ENCODE measurements around the gene ETFA. TPM values are rescaled to one million over a fixed set of nuclear protein-coding genes. Genes with fewer than 3 reads are reported as not detected.

The ETFA gene
- total RNA-seq, 2 experiments from 2014 or later, result 84.8 to 146 TPM

DNA sequence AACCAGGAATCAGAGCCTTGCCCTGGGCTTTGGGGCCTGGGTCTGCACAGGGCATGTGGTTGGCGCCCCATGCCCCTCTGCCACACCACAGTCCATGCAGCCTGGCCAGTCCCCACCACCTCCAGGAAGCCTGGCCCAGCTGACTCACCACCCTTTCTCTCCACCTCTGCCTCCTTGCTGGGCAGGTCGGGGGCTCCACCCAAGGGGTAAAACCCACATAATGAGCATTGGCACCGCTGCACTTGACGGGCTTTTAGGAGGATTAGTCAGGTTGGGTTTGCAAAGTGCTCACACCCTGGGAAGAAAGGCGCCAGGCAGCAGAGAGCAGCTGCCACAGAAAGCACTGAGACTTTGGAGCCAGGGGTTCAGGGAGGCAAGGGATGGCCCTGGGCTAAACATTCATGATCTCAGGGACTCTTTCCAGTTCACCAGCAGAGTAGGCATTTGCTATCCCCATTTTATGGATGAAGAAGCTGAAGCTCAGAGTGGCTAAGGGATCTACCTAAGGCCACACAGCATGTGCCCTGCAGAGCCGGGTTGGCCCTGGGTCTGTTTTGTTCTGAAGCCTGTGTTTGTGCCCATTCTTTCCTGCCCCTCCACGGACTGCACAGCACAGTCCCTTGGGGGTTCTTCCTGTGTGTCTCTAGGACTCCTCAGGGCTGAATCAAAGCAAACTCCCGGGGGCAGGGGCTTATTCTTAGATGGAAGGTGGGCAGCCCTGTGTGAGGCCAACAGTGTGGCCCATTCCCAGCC, 113.4 kb downstream of the ETFA start:
- no peak for TF ChIP-seq CTCF (conservative IDR thresholded peaks at IDR 0.05; ENCODE audit: low read length)
- TF ChIP-seq EZH2phosphoT487 (IDR thresholded peaks at IDR 0.05; ENCODE audit: borderline replicate concordance, low read depth, low read length), result no peak
- Histone ChIP-seq H3K9me3 (ENCODE audit: low read length) (no peaks in the 10 kb centered on the region), H3K4me1 (ENCODE audit: insufficient read depth, low read length, poor library complexity, severe bottlenecking) (peaks cover 15% of the 10 kb centered on the region), H3K27ac (ENCODE audit: low read depth, low read length, poor library complexity, severe bottlenecking) (no peak overlapping the region), H3K4me2 (ENCODE audit: low read length) (no peak overlapping the region), H3K36me3 (ENCODE audit: insufficient read depth, low read length) (no peaks in the 10 kb centered on the region), H3K9me2 (ENCODE audit: insufficient read depth, low read length) (no peaks in the 10 kb centered on the region), H3K79me2 (ENCODE audit: insufficient read depth, low read depth, low read length) (no peaks in the 10 kb centered on the region), H4K20me1 (ENCODE audit: insufficient read depth, low read length) (no peaks in the 10 kb centered on the region), H3K4me3 (ENCODE audit: low read depth, low read length, poor library complexity, severe bottlenecking) (no peak overlapping the region), H2AFZ (ENCODE audit: low read length) (no peak overlapping the region)
- no TSS peak for BruUV-seq (replicated peaks)
- intact Hi-C loops (cut with micrococcal nuclease; ENCODE audit: unreplicated experiment), result no loop called here
- POLR2A ChIA-PET, result interaction anchor here (0.7 kb wide), 1 partner anchor 300 kb away, joined by 3 read pairs; no protein-coding TSS in a partner anchor
- CTCF ChIA-PET (ENCODE audit: unreplicated experiment), result no interaction called here
- no peak for DNase-seq (ENCODE audit: low spot score)

- no peak overlapping the region for H3K4me3 ChIP-seq (ENCODE audit: low read depth, low read length, poor library complexity, severe bottlenecking)
- CTCF ChIA-PET (ENCODE audit: unreplicated experiment), result no interaction called here
- no peak for TF ChIP-seq CTCF (conservative IDR thresholded peaks at IDR 0.05; ENCODE audit: low read length)
- no peak for TF ChIP-seq EZH2phosphoT487 (IDR thresholded peaks at IDR 0.05; ENCODE audit: borderline replicate concordance, low read depth, low read length)
Observed at GRCh38 chr15:76196269-76197231, 114.7 kb downstream of the ETFA start.

More at GRCh38 chr15:76196269-76197231, 114.7 kb downstream of the ETFA start:
- POLR2A ChIA-PET, result interaction anchor here (0.6 to 0.7 kb wide), 2 partner anchors 84 to 301 kb away, joined by 3 read pairs; no protein-coding TSS in a partner anchor
- peaks cover 15% of the 10 kb centered on the region for H3K4me1 ChIP-seq (ENCODE audit: insufficient read depth, low read length, poor library complexity, severe bottlenecking)
- H4K20me1 ChIP-seq (ENCODE audit: insufficient read depth, low read length), result no peaks in the 10 kb centered on the region
- intact Hi-C loops (cut with micrococcal nuclease; ENCODE audit: unreplicated experiment), result no loop called here
- H3K36me3 ChIP-seq (ENCODE audit: insufficient read depth, low read length), result no peaks in the 10 kb centered on the region
- no peaks in the 10 kb centered on the region for H3K9me3 ChIP-seq (ENCODE audit: low read length)
- H3K79me2 ChIP-seq (ENCODE audit: insufficient read depth, low read depth, low read length), result no peaks in the 10 kb centered on the region
- H3K4me2 ChIP-seq (ENCODE audit: low read length), result peak overlapping the region; percentile 27; the same call in 1 of the 2 replicates
- peak overlapping the region; percentile 3 for H3K27ac ChIP-seq (ENCODE audit: low read depth, low read length, poor library complexity, severe bottlenecking)
- H3K9me2 ChIP-seq (ENCODE audit: insufficient read depth, low read length), result no peaks in the 10 kb centered on the region
- DNase-seq (ENCODE audit: low spot score), result peak; percentile 67
- no peak overlapping the region for H2AFZ ChIP-seq (ENCODE audit: low read length)
- BruUV-seq (replicated peaks), result no TSS peak

All from OCI-LY7 (cell line).